HUES6 (cell line): ENCODE results near the gene DAPK1.

Experiments used
- H3K27ac ChIP-seq: 2 replicates; pipeline ENCODE4 v1.7.0; 2013; ENCODE audit warnings: low read depth, mild to moderate bottlenecking, low read length, inconsistent platforms
- H3K27me3 ChIP-seq: 2 replicates; pipeline ENCODE4 v1.6.1; 2013; ENCODE audit warnings: low read length; ENCODE audit not compliant: control insufficient read depth, insufficient read depth
- H3K36me3 ChIP-seq: 2 replicates; pipeline ENCODE4 v1.6.1; 2013; ENCODE audit warnings: low read length; ENCODE audit not compliant: control insufficient read depth, insufficient read depth
- H3K4me1 ChIP-seq: 2 replicates; pipeline ENCODE4 v1.6.1; 2013; ENCODE audit warnings: low read length; ENCODE audit not compliant: control insufficient read depth, insufficient read depth
- H3K4me3 ChIP-seq: 2 replicates; pipeline ENCODE4 v1.5.1; 2013; ENCODE audit warnings: low read depth, low read length
- H3K9ac ChIP-seq: one replicate; pipeline ENCODE4 v1.6.1; 2013; ENCODE audit warnings: mild to moderate bottlenecking, low read length
- H3K9me3 ChIP-seq: 2 replicates; pipeline ENCODE4 v1.6.1; 2013; ENCODE audit warnings: low read depth, low read length; ENCODE audit not compliant: control insufficient read depth, insufficient read depth

The DAPK1 gene

DNA sequence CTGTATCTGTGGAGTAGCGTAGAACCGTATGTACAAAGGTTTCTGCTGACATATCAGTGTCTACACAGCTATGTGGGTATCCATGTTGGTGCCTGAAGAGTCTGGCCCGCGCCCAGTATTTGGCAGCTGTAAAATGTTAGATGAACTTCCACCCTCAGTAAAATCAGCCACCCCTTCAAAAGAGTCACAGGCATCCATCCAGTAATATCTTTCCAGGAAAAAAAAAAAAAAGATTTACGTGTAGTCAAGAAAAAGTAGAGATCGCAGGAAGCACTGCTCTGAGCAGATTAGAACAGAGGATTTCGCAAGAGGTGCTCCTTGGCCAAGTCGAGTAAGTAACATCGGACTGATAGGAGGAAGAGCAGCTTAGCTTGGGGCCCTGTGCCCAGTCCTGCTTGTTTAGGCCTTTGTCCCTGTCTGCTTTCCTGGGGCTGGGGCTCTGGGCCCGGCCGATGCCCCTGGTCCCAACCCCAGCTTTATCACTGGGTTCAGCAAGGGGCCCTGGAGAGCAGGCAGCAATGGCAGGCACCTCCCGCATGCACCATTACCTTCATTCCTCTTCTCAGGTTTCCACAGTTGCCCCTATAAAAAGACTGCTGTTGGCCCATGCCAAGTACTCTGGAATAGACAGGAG, 21.2 kb downstream of the DAPK1 start:
- H3K27ac ChIP-seq = no peak overlapping the region
- H3K36me3 ChIP-seq = peaks cover 6% of the 10 kb centered on the region; the same call in 1 of the 2 replicates
- no peak overlapping the region for H3K4me3 ChIP-seq
- H3K9me3 ChIP-seq = no peaks in the 10 kb centered on the region
- peaks cover 49% of the 10 kb centered on the region for H3K4me1 ChIP-seq
- no peak overlapping the region for H3K9ac ChIP-seq
- no peaks in the 10 kb centered on the region for H3K27me3 ChIP-seq

DNA sequence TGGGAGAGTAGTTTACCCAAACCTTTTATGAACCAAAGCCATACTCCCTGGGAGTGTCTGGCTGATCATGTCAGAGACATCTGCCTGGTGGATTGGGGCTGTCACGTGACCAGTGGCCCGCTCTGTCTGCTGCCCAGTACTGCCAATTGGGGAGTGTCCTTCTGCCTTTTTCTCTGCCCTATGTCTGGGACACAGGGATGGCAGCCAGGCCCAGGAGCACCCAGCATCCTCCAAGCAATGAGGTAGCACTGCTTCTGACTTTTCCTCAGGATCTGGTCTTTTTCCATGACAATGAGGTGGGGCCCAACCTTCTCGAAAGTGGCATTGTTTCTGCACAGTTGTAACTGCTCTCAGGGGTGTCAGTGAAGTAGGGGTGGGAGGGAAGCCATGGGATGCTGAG, 21.8 kb downstream of the DAPK1 start:
- Histone ChIP-seq H3K27me3 (no peaks in the 10 kb centered on the region), H3K4me3 (no peak overlapping the region), H3K4me1 (peaks cover 55% of the 10 kb centered on the region), H3K27ac (no peak overlapping the region), H3K9me3 (no peaks in the 10 kb centered on the region), H3K9ac (no peak overlapping the region), H3K36me3 (0 out of 2 replicates have a peak, but pooled peaks cover 2% of the 10 kb centered on the region)

DNA sequence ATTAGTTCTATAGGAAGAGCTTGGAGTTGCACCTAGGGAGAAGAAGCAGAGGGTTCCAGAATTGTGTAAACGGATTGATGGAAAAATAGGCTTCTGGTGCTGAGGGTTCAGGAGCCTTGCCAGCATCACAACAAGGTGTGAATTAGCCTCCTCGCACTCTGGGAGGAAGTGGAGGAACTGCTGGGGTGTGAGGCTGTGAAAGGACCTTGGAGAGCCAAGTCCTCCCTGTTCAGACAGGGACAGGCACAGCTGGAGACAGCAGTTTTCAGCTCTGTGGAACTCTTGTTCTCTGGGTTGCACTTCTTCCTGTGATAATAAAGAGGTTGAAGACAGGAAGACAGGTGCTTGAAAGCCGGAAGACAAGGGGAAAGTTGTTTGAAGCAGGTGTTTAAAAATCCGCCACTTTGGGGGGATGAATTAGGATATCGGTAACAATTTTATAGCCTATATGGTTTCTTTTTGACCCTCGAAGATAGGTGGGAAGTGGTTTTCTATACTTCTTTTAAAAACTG, 22.6 kb downstream of the DAPK1 start:
- no peaks in the 10 kb centered on the region for H3K27me3 ChIP-seq
- no peak overlapping the region for H3K9ac ChIP-seq
- 0 out of 2 replicates have a peak, but pooled peaks cover 2% of the 10 kb centered on the region for H3K36me3 ChIP-seq
- peaks cover 58% of the 10 kb centered on the region for H3K4me1 ChIP-seq
- H3K9me3 ChIP-seq = no peaks in the 10 kb centered on the region
- H3K27ac ChIP-seq = no peak overlapping the region
- no peak overlapping the region for H3K4me3 ChIP-seq

DNA sequence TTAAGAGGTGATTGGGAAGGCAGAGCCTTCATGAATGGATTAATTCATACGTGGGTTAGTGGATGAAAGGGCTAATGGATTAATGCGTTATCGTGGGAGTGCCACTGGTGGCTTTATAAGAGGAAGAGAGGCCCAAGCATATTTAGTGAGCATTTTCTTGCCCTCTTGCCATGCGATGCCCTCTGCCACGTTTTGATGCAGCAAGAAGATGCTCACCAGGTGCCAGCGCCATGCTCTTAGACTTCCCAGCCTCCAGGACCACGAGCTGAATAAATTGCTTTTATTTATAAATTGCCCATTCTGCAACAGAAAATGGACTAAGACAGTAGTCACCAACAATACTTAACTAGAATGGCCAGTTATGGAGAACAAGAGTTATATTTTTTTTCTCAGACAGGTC, 24.2 kb downstream of the DAPK1 start:
- no peak overlapping the region for H3K9ac ChIP-seq
- H3K9me3 ChIP-seq = no peaks in the 10 kb centered on the region
- peaks cover 42% of the 10 kb centered on the region for H3K4me1 ChIP-seq
- H3K36me3 ChIP-seq = peaks cover 2% of the 10 kb centered on the region; the same call in 1 of the 2 replicates
- H3K27ac ChIP-seq = no peak overlapping the region
- H3K4me3 ChIP-seq = no peak overlapping the region
- no peaks in the 10 kb centered on the region for H3K27me3 ChIP-seq

DNA sequence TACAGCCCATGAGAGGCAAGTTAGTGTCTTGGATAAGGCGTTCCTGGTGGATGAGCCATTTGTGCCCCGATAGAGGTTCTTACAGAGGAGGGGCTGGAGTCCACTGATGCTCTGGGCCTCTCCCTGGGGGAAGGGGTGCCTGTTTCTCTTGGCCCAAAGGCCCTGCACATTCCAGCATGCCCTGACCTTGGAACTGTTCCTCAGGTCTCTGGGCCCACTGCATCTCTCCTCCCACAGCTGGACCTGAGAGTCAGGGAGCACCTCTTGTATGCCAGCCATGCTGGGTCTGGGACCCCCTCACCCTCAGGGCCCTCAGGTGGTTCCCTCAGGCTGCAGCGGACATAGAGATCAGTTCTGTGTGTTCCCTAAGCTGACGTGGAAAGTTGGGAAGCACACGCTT, 26.4 kb downstream of the DAPK1 start:
- no peak overlapping the region for H3K4me3 ChIP-seq
- H3K4me1 ChIP-seq = peaks cover 30% of the 10 kb centered on the region
- H3K27me3 ChIP-seq = no peaks in the 10 kb centered on the region
- no peaks in the 10 kb centered on the region for H3K9me3 ChIP-seq
- no peak overlapping the region for H3K9ac ChIP-seq
- H3K36me3 ChIP-seq = peaks cover 8% of the 10 kb centered on the region
- peak overlapping the region; percentile 7; the same call in 1 of the 2 replicates for H3K27ac ChIP-seq

DNA sequence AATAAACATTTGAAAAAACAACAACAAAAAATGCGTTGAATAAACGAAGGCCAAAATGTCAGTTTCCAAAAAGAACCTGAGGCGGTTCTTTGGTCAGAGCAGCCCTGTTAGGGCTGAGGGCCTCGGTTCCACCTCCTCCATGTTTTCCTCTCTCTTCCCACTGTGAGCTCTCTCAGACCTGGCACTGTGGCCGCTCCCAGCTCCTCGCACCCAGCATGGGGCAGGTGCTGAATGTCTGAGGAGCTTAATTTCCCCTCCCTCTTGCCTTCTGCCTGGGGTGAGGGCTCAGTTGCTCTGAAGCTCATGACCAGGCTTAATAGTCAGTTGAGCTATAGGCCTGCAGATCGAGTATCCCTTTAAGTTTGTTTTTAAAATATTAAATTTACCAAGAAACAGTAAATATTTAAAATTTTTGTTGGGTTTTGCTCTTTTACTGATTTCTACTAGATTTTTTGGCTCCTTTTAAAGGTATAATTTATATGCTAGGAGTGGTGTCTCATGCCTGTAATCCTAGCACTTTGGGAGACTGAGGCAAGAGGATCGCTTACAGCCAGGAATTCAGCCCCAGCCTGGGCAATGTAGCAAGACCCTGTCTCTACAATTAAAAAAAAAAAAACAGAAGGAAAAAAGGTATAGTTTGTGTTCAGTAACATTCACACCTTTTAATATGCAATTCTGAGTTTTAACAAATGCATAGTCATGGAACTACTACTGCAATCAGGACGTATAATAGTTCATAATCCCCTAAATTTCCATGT, 28.1 kb downstream of the DAPK1 start:
- H3K4me1 ChIP-seq = peaks cover 33% of the 10 kb centered on the region
- H3K36me3 ChIP-seq = peaks cover 8% of the 10 kb centered on the region
- no peak overlapping the region for H3K4me3 ChIP-seq
- no peaks in the 10 kb centered on the region for H3K9me3 ChIP-seq
- no peak overlapping the region for H3K9ac ChIP-seq
- H3K27me3 ChIP-seq = no peaks in the 10 kb centered on the region
- H3K27ac ChIP-seq = no peak overlapping the region

DNA sequence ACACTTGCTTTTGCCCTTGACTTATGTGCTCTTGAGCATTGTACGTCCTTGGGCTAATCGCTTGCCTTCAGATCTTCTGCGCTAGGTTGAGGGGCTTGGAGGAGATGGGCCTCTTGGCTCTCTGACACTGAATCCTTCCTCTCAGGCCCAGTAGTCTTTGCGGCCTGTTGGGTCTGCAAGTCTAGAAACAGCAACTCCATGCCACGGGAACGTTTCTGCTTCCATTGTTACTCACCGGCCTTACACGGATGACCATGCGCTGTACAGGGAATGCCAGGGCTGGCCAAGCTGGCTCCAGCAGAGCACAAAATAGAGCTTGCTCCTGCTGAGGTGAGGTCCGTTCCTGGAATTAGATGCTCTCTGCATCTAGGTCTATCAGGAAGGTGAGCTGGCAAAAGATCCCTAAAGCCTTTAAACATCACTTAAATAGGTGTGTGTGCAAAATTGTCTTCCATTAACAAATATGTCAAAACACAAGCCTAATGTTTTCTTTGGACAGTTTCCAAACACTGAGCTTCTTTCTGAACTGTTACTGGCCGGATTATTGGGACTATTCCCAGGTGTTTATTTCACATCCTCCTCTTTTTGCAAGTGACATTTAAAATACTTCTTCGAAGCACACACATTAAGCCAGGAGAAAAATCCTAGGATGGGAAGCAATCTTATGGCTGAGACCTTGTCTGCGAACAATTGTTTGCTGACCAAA, 29.7 kb downstream of the DAPK1 start:
- Histone ChIP-seq H3K36me3 (peaks cover 5% of the 10 kb centered on the region), H3K9me3 (no peaks in the 10 kb centered on the region), H3K27me3 (no peaks in the 10 kb centered on the region), H3K9ac (no peak overlapping the region), H3K27ac (no peak overlapping the region), H3K4me1 (peaks cover 44% of the 10 kb centered on the region), H3K4me3 (no peak overlapping the region)

DNA sequence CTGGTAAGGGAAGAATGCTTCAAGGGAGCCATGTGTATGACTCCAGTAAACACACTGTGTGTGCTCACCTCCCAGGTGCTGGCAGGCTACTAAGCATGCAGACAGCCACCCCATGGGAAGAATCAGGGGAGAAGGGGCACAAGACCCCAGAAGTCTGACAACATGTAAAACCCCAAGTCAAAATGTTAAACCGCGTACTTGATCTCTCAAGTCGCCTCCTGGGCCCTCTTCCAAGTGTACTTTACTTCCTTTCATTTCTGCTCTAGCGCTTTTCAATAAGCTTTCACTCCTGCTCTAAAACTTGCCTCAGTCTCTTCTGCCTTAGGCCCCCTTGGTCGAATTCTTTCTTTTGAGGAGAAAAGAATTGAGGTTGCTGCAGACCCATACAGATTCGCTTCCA, 31.3 kb downstream of the DAPK1 start:
- H3K4me1 ChIP-seq = peaks cover 37% of the 10 kb centered on the region

DNA sequence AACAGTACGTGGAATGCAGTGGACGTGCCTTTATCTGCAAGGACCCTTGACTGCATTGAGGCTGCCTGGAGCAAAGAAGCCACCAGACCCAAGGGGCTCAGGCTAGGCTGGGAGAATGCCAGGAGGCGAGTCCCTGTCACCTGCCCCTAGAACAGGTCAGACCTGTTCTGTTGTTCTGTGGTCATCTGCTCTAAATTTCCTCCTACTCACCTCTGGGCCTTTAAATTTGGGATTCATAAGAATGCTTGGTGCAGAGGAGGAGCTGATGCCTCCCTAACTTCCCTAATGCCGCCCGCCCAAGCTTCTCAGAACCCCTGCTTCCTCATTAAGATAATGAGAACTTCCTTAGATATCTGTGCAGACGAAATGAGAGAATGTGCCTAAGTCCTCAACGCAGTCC, 32.0 kb downstream of the DAPK1 start:
- no peak overlapping the region for H3K4me3 ChIP-seq
- H3K36me3 ChIP-seq = peaks cover 5% of the 10 kb centered on the region
- H3K4me1 ChIP-seq = peaks cover 32% of the 10 kb centered on the region
- no peak overlapping the region for H3K9ac ChIP-seq
- no peaks in the 10 kb centered on the region for H3K9me3 ChIP-seq
- H3K27me3 ChIP-seq = no peaks in the 10 kb centered on the region
- H3K27ac ChIP-seq = peak overlapping the region; percentile 20; the same call in 1 of the 2 replicates

More for the DNA sequence above, 31.3 kb downstream of the DAPK1 start:
- Histone ChIP-seq H3K4me3 (no peak overlapping the region), H3K27ac (no peak overlapping the region), H3K9ac (no peak overlapping the region), H3K36me3 (peaks cover 5% of the 10 kb centered on the region), H3K9me3 (no peaks in the 10 kb centered on the region), H3K27me3 (no peaks in the 10 kb centered on the region)

DNA sequence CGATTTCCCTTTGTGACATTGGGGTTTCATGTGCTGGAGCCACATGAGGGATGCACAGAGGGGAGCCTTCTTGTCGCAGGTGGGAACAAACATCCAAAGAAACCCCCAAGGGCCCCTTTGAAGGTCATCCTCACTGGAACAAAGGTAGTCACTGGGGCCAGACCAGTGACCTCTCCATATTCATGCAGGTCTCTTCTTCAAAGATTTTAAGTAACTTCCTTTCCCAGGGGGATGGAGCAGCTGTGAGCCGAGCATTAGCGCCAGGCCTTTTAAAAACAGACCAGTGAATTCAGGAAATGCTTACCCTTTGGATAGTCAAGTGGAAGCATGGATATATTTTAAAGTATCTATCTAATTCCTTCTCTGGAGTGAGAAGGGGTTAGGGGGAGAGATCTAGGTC, 33.0 kb downstream of the DAPK1 start:
- H3K27me3 ChIP-seq = no peaks in the 10 kb centered on the region
- H3K4me3 ChIP-seq = no peak overlapping the region
- H3K9ac ChIP-seq = no peak overlapping the region
- peaks cover 5% of the 10 kb centered on the region for H3K36me3 ChIP-seq
- H3K4me1 ChIP-seq = peaks cover 28% of the 10 kb centered on the region
- no peaks in the 10 kb centered on the region for H3K9me3 ChIP-seq
- peak overlapping the region; percentile 37 for H3K27ac ChIP-seq
